Measurements from ENCODE around the gene COPS8.
A peak's percentile ranks its signal among the peaks of the same experiment; 100 is the strongest.

DNA sequence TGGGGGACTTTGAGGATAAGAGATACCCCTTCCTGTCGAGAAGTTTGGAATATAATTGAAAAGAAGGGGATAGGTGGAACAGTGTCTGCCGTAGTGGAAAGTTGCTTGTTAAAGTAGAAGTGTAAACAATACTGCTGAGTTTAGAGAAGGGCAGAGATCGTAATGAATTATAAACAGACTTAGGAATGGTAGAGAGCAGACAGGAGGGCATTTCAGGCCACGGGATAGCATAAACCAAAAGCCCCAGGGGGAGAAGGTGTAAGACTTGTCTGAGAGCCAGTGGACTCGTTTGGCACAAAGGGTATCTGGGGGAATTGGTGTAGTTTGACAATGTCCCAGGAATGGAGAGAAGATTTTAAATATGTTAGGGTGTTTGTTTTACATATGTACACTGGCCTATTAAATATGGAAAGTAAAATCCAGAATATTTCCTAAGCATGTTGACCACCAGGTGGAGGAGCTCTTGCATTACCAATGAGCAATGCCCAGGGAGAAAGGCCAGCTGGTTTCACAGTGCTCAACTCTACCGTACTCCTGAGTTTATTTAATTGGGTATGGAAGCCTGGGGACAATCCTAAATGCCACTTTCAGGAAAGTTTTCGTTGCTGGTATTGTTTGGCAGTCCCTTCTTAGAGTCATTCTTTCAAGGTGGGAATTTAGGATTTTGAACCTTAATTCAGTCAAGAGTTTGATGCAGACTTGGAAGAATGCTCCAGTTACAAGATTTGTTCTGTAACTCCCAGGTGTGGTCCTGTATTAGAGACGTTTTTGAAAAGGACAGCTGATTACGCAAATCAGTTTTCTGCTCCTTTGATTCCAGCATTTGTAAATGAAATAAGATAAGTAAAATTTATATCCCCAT is 7.5 kb downstream of the COPS8 start:
- TF ChIP-seq, protein P1, sequence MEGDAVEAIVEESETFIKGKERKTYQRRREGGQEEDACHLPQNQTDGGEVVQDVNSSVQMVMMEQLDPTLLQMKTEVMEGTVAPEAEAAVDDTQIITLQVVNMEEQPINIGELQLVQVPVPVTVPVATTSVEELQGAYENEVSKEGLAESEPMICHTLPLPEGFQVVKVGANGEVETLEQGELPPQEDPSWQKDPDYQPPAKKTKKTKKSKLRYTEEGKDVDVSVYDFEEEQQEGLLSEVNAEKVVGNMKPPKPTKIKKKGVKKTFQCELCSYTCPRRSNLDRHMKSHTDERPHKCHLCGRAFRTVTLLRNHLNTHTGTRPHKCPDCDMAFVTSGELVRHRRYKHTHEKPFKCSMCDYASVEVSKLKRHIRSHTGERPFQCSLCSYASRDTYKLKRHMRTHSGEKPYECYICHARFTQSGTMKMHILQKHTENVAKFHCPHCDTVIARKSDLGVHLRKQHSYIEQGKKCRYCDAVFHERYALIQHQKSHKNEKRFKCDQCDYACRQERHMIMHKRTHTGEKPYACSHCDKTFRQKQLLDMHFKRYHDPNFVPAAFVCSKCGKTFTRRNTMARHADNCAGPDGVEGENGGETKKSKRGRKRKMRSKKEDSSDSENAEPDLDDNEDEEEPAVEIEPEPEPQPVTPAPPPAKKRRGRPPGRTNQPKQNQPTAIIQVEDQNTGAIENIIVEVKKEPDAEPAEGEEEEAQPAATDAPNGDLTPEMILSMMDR (conservative IDR thresholded peaks at IDR 0.05; ENCODE audit: low read length) = peak; percentile 39
- no peak for TF ChIP-seq EZH2phosphoT487 (IDR thresholded peaks at IDR 0.05; ENCODE audit: borderline replicate concordance)

All from Loucy (cell line).